Activated naive CD4-positive, alpha-beta T cell (primary cell): ENCODE results near the gene VSTM4.

Source experiments
- DNase-seq, 4 experiments: peaks; one replicate each; lab custom pipeline; 2025; lab: John Stamatoyannopoulos, UW

The VSTM4 gene

GRCh38 chr10:49091450-49092210 lies 23.7 kb downstream of the VSTM4 start:
- no peak for DNase-seq

GRCh38 chr10:49090696-49091380 lies 24.5 kb downstream of the VSTM4 start:
- no peak for DNase-seq

GRCh38 chr10:49090189-49090575 lies 25.1 kb downstream of the VSTM4 start:
- no peak for DNase-seq

- no peak for DNase-seq
Measured at GRCh38 chr10:49089557-49090188, 25.6 kb downstream of the VSTM4 start.

- no peak for DNase-seq
Measured at GRCh38 chr10:49089152-49089551, 26.2 kb downstream of the VSTM4 start.

- DNase-seq = no peak
Measured at GRCh38 chr10:49086889-49087288, 28.4 kb downstream of the VSTM4 start.

- DNase-seq = no peak
Measured at GRCh38 chr10:49083261-49083660, 32.1 kb downstream of the VSTM4 start.

GRCh38 chr10:49082766-49083165 lies 32.6 kb downstream of the VSTM4 start:
- DNase-seq = no peak

- DNase-seq = no peak
Measured at GRCh38 chr10:49081547-49082275, 33.6 kb downstream of the VSTM4 start.

GRCh38 chr10:49080965-49081364 lies 34.4 kb downstream of the VSTM4 start:
- no peak for DNase-seq

- no peak for DNase-seq
Measured at GRCh38 chr10:49080071-49080470, 35.3 kb downstream of the VSTM4 start.

- DNase-seq = no peak
Measured at GRCh38 chr10:49079499-49079898, 35.8 kb downstream of the VSTM4 start.

GRCh38 chr10:49079072-49079471 lies 36.2 kb downstream of the VSTM4 start:
- no peak for DNase-seq

- no peak for DNase-seq
Measured at GRCh38 chr10:49078433-49078832, 36.9 kb downstream of the VSTM4 start.

GRCh38 chr10:49076741-49077521 lies 38.4 kb downstream of the VSTM4 start:
- no peak for DNase-seq

- DNase-seq = no peak
Measured at GRCh38 chr10:49076319-49076718, 39.0 kb downstream of the VSTM4 start.

GRCh38 chr10:49075743-49076142 lies 39.6 kb downstream of the VSTM4 start:
- no peak for DNase-seq

GRCh38 chr10:49074836-49075682 lies 40.3 kb downstream of the VSTM4 start:
- DNase-seq = no peak

- no peak for DNase-seq
Measured at GRCh38 chr10:49072166-49072885, 43.0 kb downstream of the VSTM4 start.

GRCh38 chr10:49071160-49071761 lies 44.1 kb downstream of the VSTM4 start:
- no peak for DNase-seq
